Gastrocnemius medialis (tissue), 4 donors: Measurements from ENCODE around the gene THAP4.
"Not testable (repeated sequence)": the region's sequence is repeated elsewhere in the genome, so short reads cannot be mapped to it uniquely, and the experiment has no call there.

Experiments
- POLR2A ChIP-seq, 2 donors: fragments of 450-650 bp; IDR thresholded peaks; one replicate each; pipeline ENCODE4 v1.6.1; 2017; ENCODE audit warnings: antibody characterized with exemption in 2 of 2, mild to moderate bottlenecking in 2 of 2, moderate library complexity in 2 of 2
- TF ChIP-seq, protein P1 (sequence below), 5 experiments: fragments of 450-650 bp in 3 of 5; fragments of 200-600 bp in 2 of 5; sonication (generic) in 2 of 5; IDR thresholded peaks in 4 of 5; conservative IDR thresholded peaks in 1 of 5; 1 replicate in 4 of 5; 2 replicates in 1 of 5; pipeline ENCODE4 v1.5.1; 2016 to 2019; ENCODE audit warnings: antibody characterized with exemption in 5 of 5, mild to moderate bottlenecking in 3 of 5, moderate library complexity in 3 of 5

GRCh38 chr2:241566021-241566420, 70.9 kb downstream of the THAP4 start:
- TF ChIP-seq, protein P1, sequence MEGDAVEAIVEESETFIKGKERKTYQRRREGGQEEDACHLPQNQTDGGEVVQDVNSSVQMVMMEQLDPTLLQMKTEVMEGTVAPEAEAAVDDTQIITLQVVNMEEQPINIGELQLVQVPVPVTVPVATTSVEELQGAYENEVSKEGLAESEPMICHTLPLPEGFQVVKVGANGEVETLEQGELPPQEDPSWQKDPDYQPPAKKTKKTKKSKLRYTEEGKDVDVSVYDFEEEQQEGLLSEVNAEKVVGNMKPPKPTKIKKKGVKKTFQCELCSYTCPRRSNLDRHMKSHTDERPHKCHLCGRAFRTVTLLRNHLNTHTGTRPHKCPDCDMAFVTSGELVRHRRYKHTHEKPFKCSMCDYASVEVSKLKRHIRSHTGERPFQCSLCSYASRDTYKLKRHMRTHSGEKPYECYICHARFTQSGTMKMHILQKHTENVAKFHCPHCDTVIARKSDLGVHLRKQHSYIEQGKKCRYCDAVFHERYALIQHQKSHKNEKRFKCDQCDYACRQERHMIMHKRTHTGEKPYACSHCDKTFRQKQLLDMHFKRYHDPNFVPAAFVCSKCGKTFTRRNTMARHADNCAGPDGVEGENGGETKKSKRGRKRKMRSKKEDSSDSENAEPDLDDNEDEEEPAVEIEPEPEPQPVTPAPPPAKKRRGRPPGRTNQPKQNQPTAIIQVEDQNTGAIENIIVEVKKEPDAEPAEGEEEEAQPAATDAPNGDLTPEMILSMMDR (IDR thresholded peaks at IDR 0.05 in 4 of 5, conservative IDR thresholded peaks at IDR 0.05 in 1 of 5) = not testable (repeated sequence)
- not testable (repeated sequence) for TF ChIP-seq POLR2A (IDR thresholded peaks at IDR 0.05)
